ENCODE data around the gene FBXO42. TPM values are rescaled to one million over a fixed set of nuclear protein-coding genes. Genes with fewer than 3 reads are reported as not detected.
"Not testable (repeated sequence)": the region's sequence is repeated elsewhere in the genome, so short reads cannot be mapped to it uniquely, and the experiment has no call there.

The FBXO42 gene
- total and polyA plus RNA-seq, 3 donors from 2014 or later, result 25.0 to 45.6 (median 42.0) TPM

DNA sequence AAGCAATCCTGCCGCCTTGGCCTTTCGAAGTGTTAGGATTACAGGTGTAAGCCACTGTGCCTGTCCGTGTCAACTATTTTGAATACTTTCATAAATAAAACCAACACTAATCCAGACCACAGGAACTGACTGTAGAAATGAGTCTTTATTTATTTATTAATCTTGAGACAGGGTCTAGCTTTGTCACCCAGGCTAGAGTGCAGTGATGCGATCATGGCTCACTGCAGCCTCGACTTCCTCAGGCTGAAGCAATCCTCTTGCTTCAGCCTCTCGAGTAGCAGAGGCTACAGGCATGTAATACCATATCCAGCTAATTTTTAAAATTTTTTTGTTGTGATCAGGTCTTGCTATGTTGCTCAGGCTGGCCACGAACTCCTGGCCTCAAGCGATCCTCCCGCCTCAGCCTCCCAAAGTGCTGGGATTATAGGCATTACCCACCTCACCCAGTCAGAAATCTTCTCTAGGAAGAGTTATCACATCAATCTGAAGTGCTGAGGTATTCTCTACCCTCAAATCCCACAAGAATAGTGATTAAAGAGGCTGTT is 93.6 kb downstream of the FBXO42 start:
- no peaks in the 10 kb centered on the region for H3K36me3 ChIP-seq (ENCODE audit: low read depth, missing control alignments)
- no peak for TF ChIP-seq POLR2A (IDR thresholded peaks at IDR 0.05)
- TF ChIP-seq, protein P1, sequence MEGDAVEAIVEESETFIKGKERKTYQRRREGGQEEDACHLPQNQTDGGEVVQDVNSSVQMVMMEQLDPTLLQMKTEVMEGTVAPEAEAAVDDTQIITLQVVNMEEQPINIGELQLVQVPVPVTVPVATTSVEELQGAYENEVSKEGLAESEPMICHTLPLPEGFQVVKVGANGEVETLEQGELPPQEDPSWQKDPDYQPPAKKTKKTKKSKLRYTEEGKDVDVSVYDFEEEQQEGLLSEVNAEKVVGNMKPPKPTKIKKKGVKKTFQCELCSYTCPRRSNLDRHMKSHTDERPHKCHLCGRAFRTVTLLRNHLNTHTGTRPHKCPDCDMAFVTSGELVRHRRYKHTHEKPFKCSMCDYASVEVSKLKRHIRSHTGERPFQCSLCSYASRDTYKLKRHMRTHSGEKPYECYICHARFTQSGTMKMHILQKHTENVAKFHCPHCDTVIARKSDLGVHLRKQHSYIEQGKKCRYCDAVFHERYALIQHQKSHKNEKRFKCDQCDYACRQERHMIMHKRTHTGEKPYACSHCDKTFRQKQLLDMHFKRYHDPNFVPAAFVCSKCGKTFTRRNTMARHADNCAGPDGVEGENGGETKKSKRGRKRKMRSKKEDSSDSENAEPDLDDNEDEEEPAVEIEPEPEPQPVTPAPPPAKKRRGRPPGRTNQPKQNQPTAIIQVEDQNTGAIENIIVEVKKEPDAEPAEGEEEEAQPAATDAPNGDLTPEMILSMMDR (IDR thresholded peaks at IDR 0.05), result no peak
- no peak overlapping the region for H3K4me3 ChIP-seq
- no peak overlapping the region for H3K27ac ChIP-seq
- intact Hi-C loops (cut with DNase I; ENCODE audit: low total_unique reads), result no loop called here
- H3K4me1 ChIP-seq, result peaks cover 9% of the 10 kb centered on the region
- WGBS, 2 donors, result 95 to 97% methylated on average over 9 of the region's 9 CpGs
- no peaks in the 10 kb centered on the region for H3K27me3 ChIP-seq
- DNase-seq, result no peak
- H3K9me3 ChIP-seq, result no peaks in the 10 kb centered on the region

DNA sequence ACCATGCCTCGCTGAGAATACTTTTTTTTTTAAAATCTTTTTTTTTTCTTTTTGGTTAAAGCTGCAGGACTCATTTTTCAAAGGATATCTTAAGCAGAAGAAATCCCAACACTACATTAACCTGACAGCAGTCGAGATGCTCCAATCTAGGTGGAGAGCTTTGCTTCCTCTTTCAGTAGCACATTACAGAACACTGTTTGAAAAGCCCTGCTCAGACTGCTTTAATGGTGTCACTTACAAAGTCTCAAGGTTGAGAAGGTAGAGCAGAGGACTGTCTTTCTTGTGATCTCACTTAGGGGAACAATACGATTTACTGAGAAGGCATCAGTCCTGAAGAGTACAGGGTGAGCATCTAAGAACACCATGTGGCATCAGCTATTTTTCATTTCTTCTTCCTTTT is 94.3 kb downstream of the FBXO42 start:
- no peak for DNase-seq
- Histone ChIP-seq H3K36me3 (ENCODE audit: low read depth, missing control alignments) (no peaks in the 10 kb centered on the region), H3K9me3 (no peaks in the 10 kb centered on the region), H3K4me3 (no peak overlapping the region), H3K4me1 (peaks cover 10% of the 10 kb centered on the region), H3K27ac (no peak overlapping the region), H3K27me3 (no peaks in the 10 kb centered on the region)
- intact Hi-C loops (cut with DNase I; ENCODE audit: low total_unique reads), result no loop called here
- WGBS, 2 donors, result 95 to 97% methylated on average over 3 of the region's 3 CpGs
- no peak for TF ChIP-seq POLR2A (IDR thresholded peaks at IDR 0.05)
- TF ChIP-seq, protein P1 (IDR thresholded peaks at IDR 0.05), result no peak

DNA sequence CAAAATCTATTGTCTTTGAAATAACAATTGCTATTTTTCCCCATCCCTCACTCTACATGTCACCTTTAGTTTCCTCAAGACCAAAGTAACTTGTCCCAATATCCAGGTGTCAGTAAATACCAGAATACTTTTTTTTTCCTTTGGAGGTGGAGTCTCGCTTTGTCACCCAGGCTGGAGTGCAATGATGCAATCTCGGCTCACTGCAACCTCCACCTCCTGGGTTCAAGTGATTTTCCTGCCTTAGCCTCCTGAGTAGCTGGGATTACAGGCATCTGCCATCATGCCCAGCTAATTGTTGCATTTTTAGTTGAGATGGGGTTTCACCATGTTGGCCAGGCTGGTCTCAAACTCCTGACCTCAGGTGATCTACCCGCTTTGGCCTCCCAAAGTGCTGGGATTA is 94.7 kb downstream of the FBXO42 start:
- H3K27ac ChIP-seq; H3K4me1 ChIP-seq; H3K36me3 ChIP-seq (ENCODE audit: low read depth, missing control alignments); H3K27me3 ChIP-seq; intact Hi-C loops (cut with DNase I; ENCODE audit: low total_unique reads); DNase-seq; H3K4me3 ChIP-seq; H3K9me3 ChIP-seq: not testable (repeated sequence)
- WGBS, 2 donors, result 99 to 100% methylated on average over 3 of the region's 3 CpGs

DNA sequence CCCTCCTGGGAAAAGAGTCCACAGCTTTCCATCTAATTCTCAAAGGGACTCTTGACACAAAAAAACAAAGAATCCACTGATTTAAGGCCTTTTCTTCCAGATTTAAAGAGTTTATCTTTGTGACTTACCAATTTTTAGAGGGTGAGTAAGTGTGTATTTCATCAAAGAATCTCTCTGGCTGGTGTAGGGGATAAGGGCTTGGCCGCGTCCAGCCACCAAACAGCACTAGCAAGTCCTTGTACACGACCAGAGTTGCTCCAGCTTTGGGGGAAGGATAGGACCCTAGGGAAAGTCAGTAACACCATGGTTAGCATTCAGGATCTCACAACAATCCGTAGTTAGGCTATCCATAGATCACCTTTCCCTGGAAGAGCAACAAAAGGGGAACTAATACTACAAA is 95.8 kb downstream of the FBXO42 start:
- no peak for DNase-seq
- 85 to 93% methylated on average over 4 of the region's 4 CpGs for WGBS, 2 donors
- H3K27me3 ChIP-seq, result no peaks in the 10 kb centered on the region
- no peaks in the 10 kb centered on the region for H3K9me3 ChIP-seq
- no peak for TF ChIP-seq POLR2A (IDR thresholded peaks at IDR 0.05)
- TF ChIP-seq, protein P1 (IDR thresholded peaks at IDR 0.05), result no peak
- H3K4me3 ChIP-seq, result no peak overlapping the region
- H3K36me3 ChIP-seq (ENCODE audit: low read depth, missing control alignments), result no peaks in the 10 kb centered on the region
- peaks cover 12% of the 10 kb centered on the region for H3K4me1 ChIP-seq
- intact Hi-C loops (cut with DNase I; ENCODE audit: low total_unique reads), result no loop called here
- no peak overlapping the region for H3K27ac ChIP-seq

DNA sequence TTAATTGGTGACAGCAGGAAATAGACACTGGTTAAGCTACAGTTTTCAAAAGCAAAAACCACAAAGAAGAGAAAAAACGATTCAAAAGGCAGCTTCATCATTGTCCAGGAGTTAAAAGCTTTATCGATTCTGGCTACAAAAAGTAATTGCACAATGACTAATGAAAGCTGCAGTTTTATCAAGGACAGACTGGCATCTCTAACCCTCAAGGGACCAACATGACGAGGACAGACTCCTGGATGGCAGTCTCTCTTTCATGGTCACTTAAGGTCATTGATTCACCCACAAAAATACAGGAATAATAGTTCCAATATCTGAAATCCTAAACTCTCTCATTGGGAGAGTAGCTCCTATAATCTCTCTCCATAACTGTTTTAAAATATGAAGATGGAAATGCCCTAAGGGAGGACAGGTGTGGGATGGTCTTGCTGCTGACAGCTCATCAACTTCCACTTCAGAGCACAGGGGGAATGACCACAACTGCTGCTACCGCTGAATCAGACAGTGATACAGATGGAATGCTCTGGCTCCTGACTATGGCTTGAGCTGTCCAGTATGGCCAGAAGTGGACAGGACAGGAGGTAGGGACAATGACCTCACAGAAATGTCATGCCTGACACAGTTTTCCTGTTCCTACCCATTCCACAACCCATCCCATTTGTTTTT is 97.9 kb downstream of the FBXO42 start:
- Histone ChIP-seq H3K4me1 (peaks cover 28% of the 10 kb centered on the region), H3K9me3 (no peaks in the 10 kb centered on the region), H3K4me3 (no peak overlapping the region), H3K36me3 (ENCODE audit: low read depth, missing control alignments) (no peaks in the 10 kb centered on the region), H3K27ac (peak overlapping the region in 1 of 2 donors; percentile 15), H3K27me3 (no peaks in the 10 kb centered on the region)
- intact Hi-C loops (cut with DNase I; ENCODE audit: low total_unique reads), result no loop called here
- TF ChIP-seq, protein P1 (IDR thresholded peaks at IDR 0.05), result no peak
- no peak for TF ChIP-seq POLR2A (IDR thresholded peaks at IDR 0.05)
- WGBS, 2 donors, result 51 to 70% methylated on average over 4 of the region's 4 CpGs
- DNase-seq, result no peak
